GM10248 (cell line): ENCODE results near the gene SURF6.

Experiments
- CTCF ChIA-PET: fragments of 300-600 bp; sonication (Branson Sonifier 250); formaldehyde crosslinking; extraction: SDS; loops from one replicate; lab custom pipeline; 2021; ENCODE audit warnings: antibody characterized with exemption; lab: Yijun Ruan, JAX
- POLR2A ChIA-PET: fragments of 350-650 bp; sonication (Branson Sonifier 250); formaldehyde crosslinking; extraction: SDS; loops from one replicate; lab custom pipeline; 2020; ENCODE audit warnings: antibody characterized with exemption; lab: Yijun Ruan, JAX
- DNase-seq: peaks from one replicate; pipeline ENCODE4 v3.0.0; 2012; ENCODE audit errors: extremely low spot score
- CTCF ChIP-seq: IDR thresholded peaks from 2 replicates; pipeline ENCODE4 v1.5.1; 2012; ENCODE audit warnings: mild to moderate bottlenecking, low read depth; ENCODE audit errors: extremely low read depth, missing control alignments, control extremely low read depth

SURF6 gene

GRCh38 chr9:133374612-133375115 lies 38.7 kb upstream of the SURF6 start:
- ChIA-PET CTCF (interaction anchor here (1.1 to 4.8 kb wide), 3 partner anchors 12 to 112 kb away, joined by 3 to 22 read pairs (median 5); no protein-coding TSS in a partner anchor), POLR2A (interaction anchor here (1.2 to 2.5 kb wide), 3 partner anchors 11 to 45 kb away, joined by 3 to 10 read pairs (median 3); partner anchors contain the start of genes MED22 and RPL7A)
- TF ChIP-seq CTCF = no peak
- DNase-seq = no peak

GRCh38 chr9:133372144-133372543 lies 36.2 kb upstream of the SURF6 start:
- no peak for TF ChIP-seq CTCF
- POLR2A ChIA-PET = interaction anchor here (1.2 to 3.5 kb wide), 5 partner anchors 9 to 32 kb away, joined by 3 to 21 read pairs (median 7); partner anchors contain the start of genes MED22, RPL7A, SURF1 and SURF2
- CTCF ChIA-PET = interaction anchor here (0.7 to 4.8 kb wide), 9 partner anchors 9 to 228 kb away, joined by 3 to 22 read pairs (median 5); partner anchors contain the start of genes SURF1 and SURF2

GRCh38 chr9:133371261-133371711 lies 35.3 kb upstream of the SURF6 start:
- ChIA-PET CTCF (interaction anchor here (0.7 to 4.8 kb wide), 13 partner anchors 8 to 227 kb away, joined by 3 to 22 read pairs (median 4); partner anchors contain the start of genes SLC2A6, SURF1 and SURF2), POLR2A (interaction anchor here (1.2 to 3.5 kb wide), 6 partner anchors 8 to 88 kb away, joined by 5 to 21 read pairs (median 7); partner anchors contain the start of genes CACFD1, MED22, RPL7A and SURF1)
- peak; percentile 33 for TF ChIP-seq CTCF
- DNase-seq = no peak

More at GRCh38 chr9:133372144-133372543, 36.2 kb upstream of the SURF6 start:
- DNase-seq = no peak

- ChIA-PET POLR2A (interaction anchor here (1.2 to 3.5 kb wide), 5 partner anchors 7 to 89 kb away, joined by 5 to 21 read pairs (median 7); partner anchors contain the start of genes CACFD1, MED22, RPL7A and SURF1), CTCF (interaction anchor here (0.9 to 4.8 kb wide), 9 partner anchors 8 to 185 kb away, joined by 3 to 22 read pairs (median 5); partner anchors contain the start of genes SLC2A6, SURF1 and SURF2)
- no peak for DNase-seq
- no peak for TF ChIP-seq CTCF
These were observed 34.7 kb upstream of the SURF6 start for GRCh38 chr9:133370685-133371084.

GRCh38 chr9:133369933-133370332 lies 33.9 kb upstream of the SURF6 start:
- DNase-seq = no peak
- no peak for TF ChIP-seq CTCF
- ChIA-PET CTCF (interaction anchor here (1.5 kb wide), 1 partner anchor 30 kb away, joined by 4 read pairs; no protein-coding TSS in a partner anchor), POLR2A (interaction anchor here (3.1 kb wide), 1 partner anchor 15 kb away, joined by 21 read pairs; the partner anchor contains the start of genes SURF1 and SURF2)

GRCh38 chr9:133369422-133369821 lies 33.4 kb upstream of the SURF6 start:
- no peak for DNase-seq
- CTCF ChIA-PET = no interaction called here
- no peak for TF ChIP-seq CTCF
- POLR2A ChIA-PET = no interaction called here
